Activated CD8-positive, alpha-beta T cell treated with anti-CD3 and anti-CD28 coated beads for 36 hours (primary cell): ENCODE measurements around the gene PDK2. TPM values are rescaled to one million over a fixed set of nuclear protein-coding genes. Genes with fewer than 3 reads are reported as not detected.

Experiments used
- ATAC-seq: fragments of 200-7000 bp; cut with Tn5 transposase; one replicate; pipeline ENCODE4 v1.10.0; 2021; ENCODE audit warnings: mild to moderate bottlenecking, moderate library complexity
- CTCF ChIA-PET: fragments of 350-600 bp; sonication (Branson Sonifier 250); formaldehyde crosslinking; loops from one replicate; lab custom pipeline; 2021; ENCODE audit warnings: antibody characterized with exemption; lab: Charles Lee
- POLR2A ChIA-PET: fragments of 350-600 bp; sonication (Branson Sonifier 250); formaldehyde crosslinking; loops from one replicate; lab custom pipeline; 2021; ENCODE audit warnings: antibody characterized with exemption; lab: Charles Lee
- DNase-seq: peaks from one replicate; pipeline ENCODE4 v3.0.0-alpha.2; 2020
- H3K27ac Mint-ChIP-seq: one replicate; pipeline ENCODE4 v1.8.0; 2021; ENCODE audit warnings: mild to moderate bottlenecking, mixed read lengths
- H3K27me3 Mint-ChIP-seq: one replicate; pipeline ENCODE4 v1.8.0; 2021; ENCODE audit warnings: mixed read lengths
- H3K36me3 Mint-ChIP-seq: one replicate; pipeline ENCODE4 v1.8.0; 2021; ENCODE audit warnings: low read depth, mixed read lengths
- H3K4me1 Mint-ChIP-seq: one replicate; pipeline ENCODE4 v1.8.0; 2021; ENCODE audit warnings: low read depth, mixed read lengths
- H3K4me3 Mint-ChIP-seq: one replicate; pipeline ENCODE4 v1.8.0; 2021; ENCODE audit warnings: mild to moderate bottlenecking, moderate library complexity, mixed read lengths
- H3K9me3 Mint-ChIP-seq: one replicate; pipeline ENCODE4 v1.8.0; 2021; ENCODE audit warnings: mixed read lengths
- intact Hi-C: fragments of 100-400 bp; cut with micrococcal nuclease; formaldehyde crosslinking; loops from one replicate; pipeline ENCODE4 v1.10.0; 2022
- total RNA-seq, 2 experiments: library from RNA; stranded (reverse); gene quantifications; one replicate each; pipeline ENCODE4 v1.2.3, GENCODE V29; 2021
- TF ChIP-seq, protein P1 (sequence below): fragments of 200-600 bp; IDR thresholded peaks from one replicate; pipeline ENCODE4 v1.8.0; 2022; ENCODE audit warnings: antibody characterized with exemption, mild to moderate bottlenecking

PDK2 gene
- total RNA-seq, 2 experiments from 2014 or later: 6.0 to 7.7 TPM

DNA sequence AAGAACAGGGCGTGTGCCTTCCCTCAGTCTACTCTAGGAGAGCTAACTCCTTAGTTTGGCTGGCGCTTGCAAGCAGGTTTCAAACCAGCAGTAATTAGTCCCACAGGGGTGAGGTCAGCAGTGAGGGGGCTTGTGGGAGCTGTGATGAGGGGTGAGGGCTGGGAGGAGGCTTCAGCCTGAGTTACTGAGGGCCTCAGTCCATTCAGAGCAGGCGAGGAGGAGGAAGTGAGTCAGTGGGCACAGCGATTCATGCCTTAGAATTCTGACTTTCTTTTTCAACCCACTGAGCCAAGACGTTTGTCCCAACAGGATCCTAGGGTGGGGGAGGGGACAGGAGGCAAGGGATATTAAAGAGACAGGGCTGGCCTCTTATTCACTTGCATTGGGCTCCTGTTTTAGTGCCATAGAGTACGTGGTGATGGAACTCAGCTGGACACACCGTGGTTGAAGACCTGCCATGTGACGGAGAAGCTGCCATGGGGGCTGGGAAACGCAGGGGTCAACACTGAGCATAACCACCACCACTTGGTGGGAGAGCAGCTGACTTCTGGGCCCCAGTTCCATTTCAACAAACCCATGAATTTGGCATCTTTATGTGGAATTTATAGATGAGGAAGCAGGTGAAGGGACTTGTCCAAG is 47.5 kb upstream of the PDK2 start:
- ChIA-PET CTCF (interaction anchor here (1.2 to 2.1 kb wide), 3 partner anchors 40 to 96 kb away, joined by 3 to 5 read pairs (median 4); no protein-coding TSS in a partner anchor), POLR2A (interaction anchor here (1.1 kb wide), 1 partner anchor 16 kb away, joined by 3 read pairs; no protein-coding TSS in a partner anchor)
- DNase-seq (peak; percentile 52), ATAC-seq (peak; percentile 29)
- no peaks in the 10 kb centered on the region for H3K36me3 Mint-ChIP-seq
- H3K4me1 Mint-ChIP-seq: peaks cover 23% of the 10 kb centered on the region
- TF ChIP-seq, protein P1, sequence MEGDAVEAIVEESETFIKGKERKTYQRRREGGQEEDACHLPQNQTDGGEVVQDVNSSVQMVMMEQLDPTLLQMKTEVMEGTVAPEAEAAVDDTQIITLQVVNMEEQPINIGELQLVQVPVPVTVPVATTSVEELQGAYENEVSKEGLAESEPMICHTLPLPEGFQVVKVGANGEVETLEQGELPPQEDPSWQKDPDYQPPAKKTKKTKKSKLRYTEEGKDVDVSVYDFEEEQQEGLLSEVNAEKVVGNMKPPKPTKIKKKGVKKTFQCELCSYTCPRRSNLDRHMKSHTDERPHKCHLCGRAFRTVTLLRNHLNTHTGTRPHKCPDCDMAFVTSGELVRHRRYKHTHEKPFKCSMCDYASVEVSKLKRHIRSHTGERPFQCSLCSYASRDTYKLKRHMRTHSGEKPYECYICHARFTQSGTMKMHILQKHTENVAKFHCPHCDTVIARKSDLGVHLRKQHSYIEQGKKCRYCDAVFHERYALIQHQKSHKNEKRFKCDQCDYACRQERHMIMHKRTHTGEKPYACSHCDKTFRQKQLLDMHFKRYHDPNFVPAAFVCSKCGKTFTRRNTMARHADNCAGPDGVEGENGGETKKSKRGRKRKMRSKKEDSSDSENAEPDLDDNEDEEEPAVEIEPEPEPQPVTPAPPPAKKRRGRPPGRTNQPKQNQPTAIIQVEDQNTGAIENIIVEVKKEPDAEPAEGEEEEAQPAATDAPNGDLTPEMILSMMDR: no peak
- intact Hi-C loops: no loop called here
- H3K4me3 Mint-ChIP-seq: no peak overlapping the region
- H3K9me3 Mint-ChIP-seq: no peaks in the 10 kb centered on the region
- H3K27ac Mint-ChIP-seq: no peak overlapping the region
- H3K27me3 Mint-ChIP-seq: peaks cover 4% of the 10 kb centered on the region

DNA sequence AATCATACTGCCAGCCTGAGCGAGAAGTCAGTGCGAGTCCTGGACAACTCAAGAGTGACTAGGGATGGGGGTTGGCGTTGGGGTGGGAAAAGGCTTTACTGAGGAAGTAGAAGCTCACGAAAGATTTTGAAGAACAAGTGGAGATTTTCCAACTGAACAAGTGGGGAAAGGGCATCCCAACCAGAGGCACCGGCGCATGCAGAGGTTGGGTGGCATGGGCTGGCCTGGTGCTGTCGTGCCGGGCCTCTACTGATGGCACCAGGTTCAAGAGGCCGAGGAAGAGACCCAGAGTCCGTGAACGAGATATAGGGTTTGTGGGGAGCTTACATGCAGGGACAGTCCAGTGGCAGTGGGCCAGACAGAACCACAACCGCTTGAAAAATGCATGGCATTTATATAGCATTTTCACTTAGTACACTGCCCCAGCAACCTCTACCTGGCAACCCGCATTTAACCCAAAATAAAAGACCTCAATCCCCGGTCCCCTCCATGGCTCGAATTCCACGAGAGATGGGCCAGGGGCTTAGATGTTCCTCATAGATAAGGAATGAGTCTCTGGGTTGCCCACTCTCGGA is 46.9 kb upstream of the PDK2 start:
- Mint-ChIP-seq H3K36me3 (no peaks in the 10 kb centered on the region), H3K9me3 (no peaks in the 10 kb centered on the region), H3K4me3 (no peak overlapping the region), H3K27ac (no peak overlapping the region), H3K27me3 (peaks cover 4% of the 10 kb centered on the region), H3K4me1 (peaks cover 23% of the 10 kb centered on the region)
- CTCF ChIA-PET: interaction anchor here (1.0 to 2.1 kb wide), 4 partner anchors 39 to 96 kb away, joined by 3 to 5 read pairs (median 4); no protein-coding TSS in a partner anchor
- no peak for ATAC-seq
- no peak for DNase-seq
- POLR2A ChIA-PET: no interaction called here
- TF ChIP-seq, protein P1: no peak
- intact Hi-C loops: no loop called here

DNA sequence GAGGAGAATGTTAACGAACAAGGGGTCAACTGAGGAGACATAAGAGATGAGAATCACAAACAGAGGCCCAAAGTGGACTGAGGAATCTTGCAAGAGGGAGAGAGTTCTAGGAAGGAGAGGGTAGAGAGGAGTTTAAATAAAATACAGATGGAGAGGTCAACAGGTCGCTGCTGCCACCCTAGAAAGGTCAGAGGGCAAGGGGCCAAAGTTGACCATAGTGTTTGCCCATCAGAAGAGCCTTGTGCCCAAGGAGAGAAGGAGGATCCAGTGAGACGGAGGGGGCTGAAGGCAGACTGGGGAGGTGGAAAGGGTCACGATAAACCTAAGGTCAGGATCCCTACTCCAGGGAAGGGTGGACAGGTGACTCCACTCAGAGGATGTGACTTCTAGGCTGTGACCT is 46.2 kb upstream of the PDK2 start:
- DNase-seq (no peak), ATAC-seq (no peak)
- Mint-ChIP-seq H3K27ac (no peak overlapping the region), H3K27me3 (peaks cover 3% of the 10 kb centered on the region), H3K36me3 (no peaks in the 10 kb centered on the region), H3K4me1 (peaks cover 23% of the 10 kb centered on the region), H3K9me3 (no peaks in the 10 kb centered on the region), H3K4me3 (no peak overlapping the region)
- POLR2A ChIA-PET: no interaction called here
- intact Hi-C loops: no loop called here
- CTCF ChIA-PET: interaction anchor here (1.0 kb wide), 1 partner anchor 53 kb away, joined by 3 read pairs; no protein-coding TSS in a partner anchor
- TF ChIP-seq, protein P1: no peak

DNA sequence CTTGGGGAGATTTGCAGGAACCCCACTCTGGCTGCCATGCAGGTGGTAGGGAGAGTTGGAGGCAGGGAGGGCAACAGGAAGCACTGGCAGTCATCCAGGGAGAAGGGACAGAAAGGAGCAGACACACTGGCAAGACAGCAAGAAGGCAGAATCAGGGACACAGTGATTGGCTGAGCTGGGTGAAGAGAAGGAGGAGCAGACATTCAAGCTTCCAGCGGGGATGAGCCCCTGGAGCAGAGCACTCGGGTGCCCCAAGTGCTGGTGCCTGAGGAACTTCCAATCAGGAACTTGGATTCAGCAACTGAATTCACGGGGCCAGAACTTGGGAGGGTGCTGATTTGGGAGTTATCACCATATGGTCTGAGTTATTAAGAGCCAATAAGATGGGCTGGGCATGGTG is 45.5 kb upstream of the PDK2 start:
- TF ChIP-seq, protein P1: no peak
- H3K4me3 Mint-ChIP-seq: no peak overlapping the region
- no peaks in the 10 kb centered on the region for H3K36me3 Mint-ChIP-seq
- CTCF ChIA-PET: interaction anchor here (0.8 kb wide), 1 partner anchor 45 kb away, joined by 3 read pairs; no protein-coding TSS in a partner anchor
- ATAC-seq (no peak), DNase-seq (no peak)
- intact Hi-C loops: no loop called here
- peaks cover 23% of the 10 kb centered on the region for H3K4me1 Mint-ChIP-seq
- no peak overlapping the region for H3K27ac Mint-ChIP-seq
- H3K9me3 Mint-ChIP-seq: no peaks in the 10 kb centered on the region
- POLR2A ChIA-PET: no interaction called here
- H3K27me3 Mint-ChIP-seq: no peaks in the 10 kb centered on the region
